Vagina (tissue), 2 donors: ENCODE measurements around the gene CXCL6. TPM values are rescaled to one million over a fixed set of nuclear protein-coding genes. Genes with fewer than 3 reads are reported as not detected.

Experiments
- DNase-seq, 2 donors: peaks; one replicate each; pipeline ENCODE4 v3.0.0-alpha.2; 2017; ENCODE audit errors: extremely low spot score in 2 of 2
- H3K27ac ChIP-seq: fragments of 200-600 bp; sonication (generic); one replicate; pipeline ENCODE4 v1.5.1; 2019
- H3K27me3 ChIP-seq: fragments of 200-600 bp; sonication (generic); one replicate; pipeline ENCODE4 v1.5.1; 2019
- H3K36me3 ChIP-seq, 2 donors: fragments of 200-600 bp; sonication (generic); one replicate each; pipeline ENCODE4 v1.5.1; 2017 to 2019
- H3K4me1 ChIP-seq: fragments of 200-600 bp; sonication (generic); one replicate; pipeline ENCODE4 v1.5.1; 2019
- H3K4me3 ChIP-seq, 2 donors: fragments of 200-600 bp; sonication (generic); 1 replicate in 1 of 2; 2 replicates in 1 of 2; pipeline ENCODE4 v1.5.1; 2016 to 2019
- H3K9me3 ChIP-seq: fragments of 200-600 bp; sonication (generic); one replicate; pipeline ENCODE4 v1.5.1; 2019
- POLR2A ChIP-seq, 2 donors: fragments of 450-650 bp; IDR thresholded peaks; one replicate each; pipeline ENCODE4 v1.6.1; 2017; ENCODE audit warnings: antibody characterized with exemption in 2 of 2, mild to moderate bottlenecking in 2 of 2, moderate library complexity in 2 of 2
- POLR2AphosphoS5 ChIP-seq, 2 donors: sonication (generic); formaldehyde crosslinking; IDR thresholded peaks; one replicate each; pipeline ENCODE4 v1.9.0; 2017; ENCODE audit warnings: antibody characterized with exemption in 2 of 2, mild to moderate bottlenecking in 2 of 2, low read depth in 1 of 2; ENCODE audit not compliant: insufficient read depth in 1 of 2
- intact Hi-C: fragments of 100-400 bp; cut with DNase I; formaldehyde crosslinking; loops from one replicate; pipeline ENCODE4 v1.15.1; 2023
- total RNA-seq: library from RNA; depleted of rRNA; stranded (reverse); fragments of >200 nt; gene quantifications from one replicate; pipeline ENCODE4 v1.2.3, GENCODE V29; 2016
- TF ChIP-seq, protein P1 (sequence below), 3 experiments: fragments of 450-650 bp in 2 of 3; fragments of 200-600 bp in 1 of 3; sonication (generic) in 1 of 3; IDR thresholded peaks; one replicate each; pipeline ENCODE4 v1.5.1; 2017 to 2019; ENCODE audit warnings: antibody characterized with exemption in 3 of 3, mild to moderate bottlenecking in 2 of 3, moderate library complexity in 2 of 3

The CXCL6 gene
- total RNA-seq, 1 donor from 2014 or later = 13.8 TPM

DNA sequence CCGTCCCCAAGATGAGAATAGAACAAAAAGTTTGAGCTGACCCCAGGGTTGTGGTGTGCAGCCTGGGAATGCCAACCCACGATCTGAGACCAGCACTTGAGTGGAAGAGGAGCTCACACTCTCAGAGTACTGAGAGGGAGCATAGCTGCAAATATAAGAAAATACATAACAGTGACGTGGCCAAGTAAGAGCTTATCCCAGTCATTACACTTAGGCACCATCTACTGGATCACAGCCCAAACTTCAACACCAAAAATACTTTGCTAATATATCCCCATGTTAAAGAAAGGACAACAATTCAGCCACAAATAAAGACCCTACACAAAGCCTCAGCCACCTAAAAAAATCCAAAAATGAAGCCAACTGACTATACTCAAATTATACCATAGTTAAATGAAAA is 33.3 kb upstream of the CXCL6 start:
- DNase-seq = no peak
- Histone ChIP-seq H3K9me3 (peaks cover 4% of the 10 kb centered on the region), H3K27ac (no peak overlapping the region), H3K36me3 (no peaks in the 10 kb centered on the region), H3K4me3 (no peak overlapping the region), H3K4me1 (no peaks in the 10 kb centered on the region), H3K27me3 (no peaks in the 10 kb centered on the region)
- TF ChIP-seq POLR2A (IDR thresholded peaks at IDR 0.05) (no peak), POLR2AphosphoS5 (IDR thresholded peaks at IDR 0.05; ENCODE audit: insufficient read depth in 1 of 2, low read depth in 1 of 2) (no peak)
- TF ChIP-seq, protein P1, sequence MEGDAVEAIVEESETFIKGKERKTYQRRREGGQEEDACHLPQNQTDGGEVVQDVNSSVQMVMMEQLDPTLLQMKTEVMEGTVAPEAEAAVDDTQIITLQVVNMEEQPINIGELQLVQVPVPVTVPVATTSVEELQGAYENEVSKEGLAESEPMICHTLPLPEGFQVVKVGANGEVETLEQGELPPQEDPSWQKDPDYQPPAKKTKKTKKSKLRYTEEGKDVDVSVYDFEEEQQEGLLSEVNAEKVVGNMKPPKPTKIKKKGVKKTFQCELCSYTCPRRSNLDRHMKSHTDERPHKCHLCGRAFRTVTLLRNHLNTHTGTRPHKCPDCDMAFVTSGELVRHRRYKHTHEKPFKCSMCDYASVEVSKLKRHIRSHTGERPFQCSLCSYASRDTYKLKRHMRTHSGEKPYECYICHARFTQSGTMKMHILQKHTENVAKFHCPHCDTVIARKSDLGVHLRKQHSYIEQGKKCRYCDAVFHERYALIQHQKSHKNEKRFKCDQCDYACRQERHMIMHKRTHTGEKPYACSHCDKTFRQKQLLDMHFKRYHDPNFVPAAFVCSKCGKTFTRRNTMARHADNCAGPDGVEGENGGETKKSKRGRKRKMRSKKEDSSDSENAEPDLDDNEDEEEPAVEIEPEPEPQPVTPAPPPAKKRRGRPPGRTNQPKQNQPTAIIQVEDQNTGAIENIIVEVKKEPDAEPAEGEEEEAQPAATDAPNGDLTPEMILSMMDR (IDR thresholded peaks at IDR 0.05) = no peak
- intact Hi-C loops = no loop called here

DNA sequence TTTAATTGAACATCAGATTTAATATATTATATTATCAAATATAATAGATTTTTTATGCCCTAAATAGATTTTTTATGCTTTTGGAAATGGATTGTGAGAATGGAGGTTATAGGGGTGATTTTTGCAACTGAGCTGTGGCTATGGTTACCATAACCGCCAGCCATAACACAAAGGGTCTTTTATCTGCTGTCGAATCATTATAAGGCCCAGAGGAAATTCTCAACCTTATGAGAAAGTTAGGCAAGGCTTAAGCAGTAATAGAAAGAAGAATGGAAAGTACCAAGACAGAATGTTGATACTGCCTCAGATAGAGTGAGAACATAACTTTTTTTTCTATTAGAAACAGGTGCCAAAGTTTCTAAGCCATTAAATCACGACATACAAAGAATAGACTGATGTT is 26.3 kb upstream of the CXCL6 start:
- intact Hi-C loops = no loop called here
- H3K36me3 ChIP-seq = no peaks in the 10 kb centered on the region
- H3K9me3 ChIP-seq = no peaks in the 10 kb centered on the region
- no peak for TF ChIP-seq POLR2AphosphoS5 (IDR thresholded peaks at IDR 0.05; ENCODE audit: insufficient read depth in 1 of 2, low read depth in 1 of 2)
- TF ChIP-seq, protein P1 (IDR thresholded peaks at IDR 0.05) = no peak
- no peak for TF ChIP-seq POLR2A (IDR thresholded peaks at IDR 0.05)
- H3K27me3 ChIP-seq = no peaks in the 10 kb centered on the region
- no peak overlapping the region for H3K4me3 ChIP-seq
- H3K4me1 ChIP-seq = no peaks in the 10 kb centered on the region
- no peak for DNase-seq
- H3K27ac ChIP-seq = no peak overlapping the region

DNA sequence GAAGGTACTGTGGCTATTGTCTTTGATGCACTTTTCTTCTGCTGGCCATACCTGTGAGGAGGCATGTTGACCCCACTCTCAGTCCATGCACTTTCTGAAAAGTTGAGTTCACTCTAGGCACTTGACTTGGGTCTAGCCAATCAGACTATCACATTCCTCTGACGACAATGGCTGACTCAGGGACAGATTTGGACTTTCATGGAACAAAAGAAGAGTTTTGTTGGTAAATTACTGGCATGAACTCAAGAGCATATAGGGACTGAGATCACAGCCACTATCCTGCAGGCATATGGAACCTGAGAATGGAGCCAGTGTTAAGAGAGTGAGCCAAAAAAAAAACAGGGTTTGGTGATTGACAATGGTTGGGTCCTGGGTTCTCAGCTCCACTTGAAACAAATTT is 24.6 kb upstream of the CXCL6 start:
- TF ChIP-seq POLR2A (IDR thresholded peaks at IDR 0.05) (no peak), POLR2AphosphoS5 (IDR thresholded peaks at IDR 0.05; ENCODE audit: insufficient read depth in 1 of 2, low read depth in 1 of 2) (no peak)
- TF ChIP-seq, protein P1 (IDR thresholded peaks at IDR 0.05) = no peak
- no peak for DNase-seq
- Histone ChIP-seq H3K9me3 (no peaks in the 10 kb centered on the region), H3K4me1 (no peaks in the 10 kb centered on the region), H3K27ac (no peak overlapping the region), H3K36me3 (no peaks in the 10 kb centered on the region), H3K27me3 (no peaks in the 10 kb centered on the region), H3K4me3 (no peak overlapping the region)
- intact Hi-C loops = no loop called here

DNA sequence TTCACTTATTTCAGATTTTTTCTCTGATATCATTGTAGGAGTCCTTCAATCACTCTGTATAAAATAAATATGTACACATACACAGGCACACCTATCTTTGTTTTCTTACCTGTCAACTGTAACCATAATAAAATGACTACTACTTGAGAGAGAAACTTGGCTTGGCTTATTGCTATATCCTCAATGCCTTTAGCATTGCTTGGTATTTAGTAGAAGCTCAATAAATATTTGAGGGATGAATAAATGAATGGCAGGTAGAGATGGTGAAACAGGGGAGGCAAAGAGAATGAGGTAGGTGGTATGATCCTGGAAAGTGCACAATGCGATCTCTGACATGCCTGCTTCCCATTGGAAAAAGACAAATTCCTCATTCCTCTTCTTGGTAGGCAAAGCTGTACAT is 21.8 kb upstream of the CXCL6 start:
- no peak for DNase-seq
- TF ChIP-seq POLR2AphosphoS5 (IDR thresholded peaks at IDR 0.05; ENCODE audit: insufficient read depth in 1 of 2, low read depth in 1 of 2) = no peak
- TF ChIP-seq, protein P1 (IDR thresholded peaks at IDR 0.05) = no peak
- TF ChIP-seq POLR2A (IDR thresholded peaks at IDR 0.05) = no peak
- H3K4me1 ChIP-seq = no peaks in the 10 kb centered on the region
- no peaks in the 10 kb centered on the region for H3K36me3 ChIP-seq
- no peak overlapping the region for H3K27ac ChIP-seq
- H3K9me3 ChIP-seq = no peaks in the 10 kb centered on the region
- H3K27me3 ChIP-seq = no peaks in the 10 kb centered on the region
- H3K4me3 ChIP-seq = no peak overlapping the region
- intact Hi-C loops = no loop called here

DNA sequence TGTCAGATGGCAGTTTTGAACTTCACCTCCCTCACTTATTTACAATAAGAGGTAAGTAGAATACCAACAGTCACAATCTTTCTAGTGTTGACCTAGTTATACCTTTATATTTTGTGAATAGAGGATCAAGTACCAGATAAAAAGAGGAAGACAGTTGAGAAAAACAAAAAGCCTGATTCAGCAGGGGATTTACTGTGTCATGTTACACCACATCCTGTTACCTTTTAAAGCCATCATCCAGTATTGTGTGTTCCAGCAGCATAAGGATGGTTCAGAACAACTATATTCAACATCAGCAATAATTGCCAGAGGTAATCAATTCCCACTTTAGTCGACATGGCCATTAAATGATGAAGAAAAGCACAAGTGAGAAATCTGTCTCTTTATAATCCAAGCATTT is 21.3 kb upstream of the CXCL6 start:
- intact Hi-C loops = no loop called here
- Histone ChIP-seq H3K27me3 (no peaks in the 10 kb centered on the region), H3K4me1 (no peaks in the 10 kb centered on the region), H3K4me3 (no peak overlapping the region), H3K9me3 (no peaks in the 10 kb centered on the region), H3K36me3 (no peaks in the 10 kb centered on the region), H3K27ac (no peak overlapping the region)
- TF ChIP-seq POLR2AphosphoS5 (IDR thresholded peaks at IDR 0.05; ENCODE audit: insufficient read depth in 1 of 2, low read depth in 1 of 2) = no peak
- no peak for TF ChIP-seq POLR2A (IDR thresholded peaks at IDR 0.05)
- TF ChIP-seq, protein P1 (IDR thresholded peaks at IDR 0.05) = no peak
- no peak for DNase-seq
